Measurements from ENCODE around the gene ZNF792. TPM values are rescaled to one million over a fixed set of nuclear protein-coding genes. Genes with fewer than 3 reads are reported as not detected.

Gene ZNF792
- total RNA-seq, 2 donors from 2014 or later, result 4.4 to 5.9 TPM

DNA sequence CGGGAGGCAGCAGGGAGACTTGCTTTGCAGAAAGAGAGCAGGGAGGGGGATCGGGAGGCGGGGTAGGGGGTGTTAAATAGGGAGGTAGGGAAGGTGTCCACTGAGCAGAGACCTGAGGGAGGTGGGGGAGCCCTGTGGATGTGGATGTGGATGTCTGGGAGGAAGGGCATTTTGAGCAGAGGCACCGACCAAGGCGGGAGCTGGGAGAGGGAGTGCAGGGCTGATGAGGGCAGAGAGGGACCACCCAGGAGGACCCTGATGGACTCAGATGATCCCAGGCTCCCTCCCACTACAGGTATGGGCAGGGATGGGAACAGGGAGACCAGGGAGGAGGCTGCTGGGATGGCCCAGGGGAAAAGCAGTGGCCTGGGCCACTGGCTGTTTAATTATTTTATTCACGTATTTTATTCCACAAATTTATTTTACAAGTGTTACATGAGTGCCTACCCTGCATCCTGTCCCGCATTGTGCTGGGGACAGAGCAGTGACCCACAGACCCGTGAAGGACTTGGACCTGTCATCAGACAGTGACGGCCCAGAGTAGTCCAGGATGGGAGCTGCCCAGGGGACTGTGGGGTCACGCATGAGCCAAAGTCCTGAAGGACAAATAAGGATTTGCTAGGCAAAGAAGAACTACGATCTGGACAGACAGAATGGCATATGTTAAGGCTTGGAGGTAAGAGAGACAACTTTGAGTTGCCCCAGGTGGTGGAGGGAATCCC is 41.4 kb upstream of the ZNF792 start:
- no peaks in the 10 kb centered on the region for H3K27me3 ChIP-seq
- H3K4me1 ChIP-seq, result peaks cover 0 to 64% of the 10 kb centered on the region in 2 donors
- H3K36me3 ChIP-seq, result peaks cover 14% of the 10 kb centered on the region
- H3K9me3 ChIP-seq, result no peaks in the 10 kb centered on the region
- H3K4me3 ChIP-seq, result no peak overlapping the region
- peak overlapping the region; percentile 12 to 56 for H3K27ac ChIP-seq
- TF ChIP-seq, protein P1, sequence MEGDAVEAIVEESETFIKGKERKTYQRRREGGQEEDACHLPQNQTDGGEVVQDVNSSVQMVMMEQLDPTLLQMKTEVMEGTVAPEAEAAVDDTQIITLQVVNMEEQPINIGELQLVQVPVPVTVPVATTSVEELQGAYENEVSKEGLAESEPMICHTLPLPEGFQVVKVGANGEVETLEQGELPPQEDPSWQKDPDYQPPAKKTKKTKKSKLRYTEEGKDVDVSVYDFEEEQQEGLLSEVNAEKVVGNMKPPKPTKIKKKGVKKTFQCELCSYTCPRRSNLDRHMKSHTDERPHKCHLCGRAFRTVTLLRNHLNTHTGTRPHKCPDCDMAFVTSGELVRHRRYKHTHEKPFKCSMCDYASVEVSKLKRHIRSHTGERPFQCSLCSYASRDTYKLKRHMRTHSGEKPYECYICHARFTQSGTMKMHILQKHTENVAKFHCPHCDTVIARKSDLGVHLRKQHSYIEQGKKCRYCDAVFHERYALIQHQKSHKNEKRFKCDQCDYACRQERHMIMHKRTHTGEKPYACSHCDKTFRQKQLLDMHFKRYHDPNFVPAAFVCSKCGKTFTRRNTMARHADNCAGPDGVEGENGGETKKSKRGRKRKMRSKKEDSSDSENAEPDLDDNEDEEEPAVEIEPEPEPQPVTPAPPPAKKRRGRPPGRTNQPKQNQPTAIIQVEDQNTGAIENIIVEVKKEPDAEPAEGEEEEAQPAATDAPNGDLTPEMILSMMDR (IDR thresholded peaks at IDR 0.05), result no peak
- no peak for DNase-seq (ENCODE audit: low spot score)

DNA sequence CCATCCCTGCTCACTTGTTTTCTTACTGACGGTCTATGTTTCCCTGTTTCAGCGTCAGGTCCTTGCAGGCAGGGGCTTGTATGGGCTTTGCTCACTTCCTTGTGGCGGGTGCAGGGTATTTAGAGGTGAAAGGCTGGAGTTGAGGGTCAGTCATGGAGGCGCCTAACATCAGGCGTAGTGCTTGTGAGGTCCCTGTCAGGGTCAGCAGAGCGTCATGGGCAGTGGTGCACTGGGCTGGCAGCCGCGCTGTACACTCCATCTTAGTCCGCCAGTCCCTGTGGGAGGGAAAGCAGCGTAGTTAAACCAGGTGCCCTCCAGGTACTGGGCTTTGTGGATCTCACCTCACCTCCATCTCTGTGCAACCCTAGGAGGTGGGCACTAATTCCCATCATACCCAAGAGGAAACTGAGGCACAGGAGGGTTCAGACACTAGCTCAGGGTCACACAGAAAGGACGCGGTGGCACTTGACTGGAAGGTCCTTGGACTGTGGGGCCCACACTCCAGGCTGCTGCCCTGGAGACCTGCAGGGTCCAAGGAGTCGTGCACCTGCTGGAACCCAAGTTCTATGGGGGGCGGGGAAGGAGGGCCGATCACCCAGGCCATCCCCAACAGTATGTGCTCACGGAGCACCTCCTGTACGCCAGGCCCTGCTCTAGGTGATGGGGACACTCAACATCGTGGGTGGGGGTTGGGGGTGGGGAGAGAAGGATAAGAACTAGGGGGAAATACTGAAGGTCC is 40.7 kb upstream of the ZNF792 start:
- Histone ChIP-seq H3K36me3 (peaks cover 7% of the 10 kb centered on the region), H3K27me3 (no peaks in the 10 kb centered on the region), H3K9me3 (no peaks in the 10 kb centered on the region), H3K27ac (peak overlapping the region in 1 of 2 donors; percentile 12), H3K4me3 (no peak overlapping the region), H3K4me1 (peaks cover 0 to 66% of the 10 kb centered on the region in 2 donors)
- TF ChIP-seq, protein P1 (IDR thresholded peaks at IDR 0.05), result no peak
- DNase-seq (ENCODE audit: low spot score), result no peak

DNA sequence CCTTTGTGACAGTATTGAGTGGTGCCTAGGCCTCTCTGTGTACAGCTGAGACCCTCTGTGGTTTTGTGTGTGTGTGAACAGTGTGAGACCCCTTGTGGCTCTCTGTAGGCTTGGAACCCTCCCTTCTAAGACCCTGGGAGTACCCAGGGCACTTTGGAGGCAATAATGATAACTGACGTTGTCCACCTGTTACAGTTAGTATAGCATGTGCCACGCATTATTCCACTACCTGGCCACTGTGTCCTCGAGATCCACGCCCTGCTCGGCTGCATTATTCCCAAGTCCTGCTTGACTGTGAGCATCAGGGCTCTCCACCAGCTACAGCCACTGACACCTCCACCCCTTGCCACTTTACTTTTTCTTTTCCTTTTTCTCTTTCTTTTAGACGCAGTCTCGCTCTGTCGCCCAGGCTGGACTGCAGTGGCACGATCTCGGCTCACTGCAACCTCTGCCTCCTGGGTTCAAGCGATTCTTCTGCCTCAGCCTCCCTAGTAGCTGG is 38.1 kb upstream of the ZNF792 start:
- TF ChIP-seq, protein P1 (IDR thresholded peaks at IDR 0.05), result no peak
- no peaks in the 10 kb centered on the region for H3K36me3 ChIP-seq
- no peak for DNase-seq (ENCODE audit: low spot score)
- H3K9me3 ChIP-seq, result no peaks in the 10 kb centered on the region
- no peak overlapping the region for H3K4me3 ChIP-seq
- peaks cover 0 to 77% of the 10 kb centered on the region in 2 donors for H3K4me1 ChIP-seq
- H3K27ac ChIP-seq, result no peak overlapping the region
- H3K27me3 ChIP-seq, result no peaks in the 10 kb centered on the region

DNA sequence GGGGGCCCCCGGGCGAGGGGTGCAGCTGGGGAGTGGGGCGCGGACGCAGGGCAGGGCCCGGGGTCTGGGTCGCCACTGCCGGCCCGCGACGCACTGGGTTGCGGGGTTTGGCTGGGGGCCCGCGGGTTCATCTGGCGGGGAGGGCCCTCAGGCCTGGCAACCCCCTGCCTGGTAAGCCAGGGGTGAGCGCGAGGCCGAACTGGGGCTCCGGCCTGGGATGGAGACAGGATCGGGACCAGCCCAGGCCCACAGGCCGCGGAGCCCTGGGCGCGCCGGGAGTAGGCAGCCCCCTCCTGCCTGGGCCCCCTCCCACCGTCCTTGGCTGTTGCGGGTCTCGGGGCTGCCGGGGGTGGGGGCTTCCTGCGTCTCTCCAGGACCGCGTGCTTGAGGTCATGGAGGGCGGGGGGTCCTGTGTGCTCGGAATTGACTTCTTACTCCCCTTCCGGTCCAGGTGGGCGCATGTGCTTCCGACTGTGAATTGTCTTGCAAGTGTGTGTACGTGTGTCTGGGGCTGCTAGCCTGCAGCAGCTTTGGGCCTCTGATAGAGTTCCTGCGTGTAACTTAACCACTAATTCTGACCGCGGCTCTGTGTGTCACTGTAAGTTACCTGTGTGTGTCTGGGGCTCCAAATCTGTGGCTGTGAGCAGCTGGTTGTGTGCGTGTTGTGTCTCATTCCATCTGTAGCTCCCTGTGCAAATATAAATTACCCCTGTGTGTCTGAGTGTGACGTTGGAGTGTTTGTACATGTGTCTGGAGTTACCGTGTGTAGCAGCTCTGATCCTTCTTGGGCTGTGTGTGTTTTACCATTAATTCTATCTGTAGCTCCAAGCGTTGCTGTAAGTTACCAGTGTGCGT is 36.8 kb upstream of the ZNF792 start:
- Histone ChIP-seq H3K4me1 (peaks cover 0 to 69% of the 10 kb centered on the region in 2 donors), H3K27ac (peak overlapping the region; percentile 98), H3K4me3 (peak overlapping the region; percentile 73 to 97), H3K36me3 (no peaks in the 10 kb centered on the region), H3K9me3 (no peaks in the 10 kb centered on the region), H3K27me3 (no peaks in the 10 kb centered on the region)
- no peak for DNase-seq (ENCODE audit: low spot score)
- TF ChIP-seq, protein P1 (IDR thresholded peaks at IDR 0.05), result no peak

DNA sequence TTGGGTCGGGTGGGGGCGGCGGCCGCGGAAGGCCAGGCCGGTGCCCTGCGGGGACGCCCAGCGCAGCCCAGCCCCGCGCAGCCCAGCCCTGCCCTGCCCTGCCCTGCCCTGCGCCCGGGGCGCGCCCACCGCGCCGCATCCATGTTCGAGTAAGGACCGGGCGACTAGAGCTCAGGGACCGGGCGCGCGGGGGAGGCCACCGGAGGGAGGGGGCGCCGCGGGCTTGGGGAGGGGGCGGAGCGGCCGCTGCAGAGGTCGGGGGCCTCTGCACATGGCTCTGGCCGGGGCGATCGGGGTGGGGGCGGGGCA is 36.3 kb upstream of the ZNF792 start:
- peaks cover 0 to 67% of the 10 kb centered on the region in 2 donors for H3K4me1 ChIP-seq
- peak overlapping the region; percentile 98 for H3K27ac ChIP-seq
- H3K27me3 ChIP-seq, result no peaks in the 10 kb centered on the region
- H3K36me3 ChIP-seq, result no peaks in the 10 kb centered on the region
- TF ChIP-seq, protein P1 (IDR thresholded peaks at IDR 0.05), result no peak
- H3K9me3 ChIP-seq, result no peaks in the 10 kb centered on the region
- H3K4me3 ChIP-seq, result peak overlapping the region; percentile 73 to 97
- no peak for DNase-seq (ENCODE audit: low spot score)
